Neural crest cell (in vitro differentiated cells): ENCODE measurements around the gene PTPMT1. TPM values are rescaled to one million over a fixed set of nuclear protein-coding genes. Genes with fewer than 3 reads are reported as not detected.

Source experiments
- DNase-seq: peaks from one replicate; pipeline ENCODE4 v3.0.0; 2021; ENCODE audit warnings: low read depth, mixed read lengths, low spot score
- H3K27ac Mint-ChIP-seq: one replicate; pipeline ENCODE4 v1.8.0; 2021; ENCODE audit warnings: mild to moderate bottlenecking, mixed read lengths; ENCODE audit not compliant: unreplicated experiment
- H3K27me3 Mint-ChIP-seq: 2 replicates; pipeline ENCODE4 v1.8.0; 2021; ENCODE audit warnings: low read depth, mild to moderate bottlenecking, mixed read lengths
- H3K36me3 Mint-ChIP-seq: 2 replicates; pipeline ENCODE4 v1.8.0; 2021; ENCODE audit warnings: low read depth, mild to moderate bottlenecking, mixed read lengths
- H3K4me1 Mint-ChIP-seq: 2 replicates; pipeline ENCODE4 v1.8.0; 2021; ENCODE audit warnings: mixed read lengths
- H3K4me3 Mint-ChIP-seq: one replicate; pipeline ENCODE4 v1.8.0; 2021; ENCODE audit warnings: mild to moderate bottlenecking, mixed read lengths
- H3K9me3 Mint-ChIP-seq: 2 replicates; pipeline ENCODE4 v1.8.0; 2021; ENCODE audit warnings: mixed read lengths
- CTCF ChIP-seq: fragments of 200-600 bp; sonication (generic); conservative IDR thresholded peaks from 2 replicates; pipeline ENCODE4 v1.5.0; 2021; ENCODE audit warnings: antibody characterized with exemption, mild to moderate bottlenecking
- total RNA-seq: library from RNA; stranded (reverse); gene quantifications from 2 replicates; pipeline ENCODE4 v1.2.1, GENCODE V29; 2021

PTPMT1 gene
- total RNA-seq, 1 donor from 2014 or later, result 41.8 TPM

GRCh38 chr11:47595029-47595428 is 29.6 kb downstream of the PTPMT1 start:
- TF ChIP-seq CTCF, result no peak
- H3K27me3 Mint-ChIP-seq, result peaks cover 14% of the 10 kb centered on the region
- DNase-seq, result no peak
- peaks cover 31% of the 10 kb centered on the region for H3K4me1 Mint-ChIP-seq
- no peak overlapping the region for H3K27ac Mint-ChIP-seq
- H3K4me3 Mint-ChIP-seq, result peak overlapping the region; percentile 83
- no peaks in the 10 kb centered on the region for H3K36me3 Mint-ChIP-seq
- H3K9me3 Mint-ChIP-seq, result no peaks in the 10 kb centered on the region

- peaks cover 31% of the 10 kb centered on the region for H3K4me1 Mint-ChIP-seq
- peaks cover 14% of the 10 kb centered on the region for H3K27me3 Mint-ChIP-seq
- H3K9me3 Mint-ChIP-seq, result no peaks in the 10 kb centered on the region
- no peaks in the 10 kb centered on the region for H3K36me3 Mint-ChIP-seq
- peak overlapping the region; percentile 64 for H3K4me3 Mint-ChIP-seq
- peak overlapping the region; percentile 15 for H3K27ac Mint-ChIP-seq
- no peak for DNase-seq
- TF ChIP-seq CTCF, result no peak
Observed at GRCh38 chr11:47595967-47596366, 30.6 kb downstream of the PTPMT1 start.

- Mint-ChIP-seq H3K9me3 (no peaks in the 10 kb centered on the region), H3K4me1 (no peaks in the 10 kb centered on the region), H3K27me3 (no peaks in the 10 kb centered on the region), H3K36me3 (no peaks in the 10 kb centered on the region), H3K4me3 (no peak overlapping the region), H3K27ac (no peak overlapping the region)
- no peak for TF ChIP-seq CTCF
- no peak for DNase-seq
Observed at GRCh38 chr11:47599902-47600301, 34.5 kb downstream of the PTPMT1 start.

- DNase-seq, result no peak
- no peak for TF ChIP-seq CTCF
- H3K9me3 Mint-ChIP-seq, result no peaks in the 10 kb centered on the region
- H3K4me3 Mint-ChIP-seq, result no peak overlapping the region
- peaks cover 5% of the 10 kb centered on the region for H3K4me1 Mint-ChIP-seq
- H3K27ac Mint-ChIP-seq, result no peak overlapping the region
- no peaks in the 10 kb centered on the region for H3K27me3 Mint-ChIP-seq
- peaks cover 3% of the 10 kb centered on the region for H3K36me3 Mint-ChIP-seq
Observed at GRCh38 chr11:47603295-47603694, 37.9 kb downstream of the PTPMT1 start.

GRCh38 chr11:47605921-47606320 is 40.5 kb downstream of the PTPMT1 start:
- peaks cover 4% of the 10 kb centered on the region for H3K36me3 Mint-ChIP-seq
- no peak overlapping the region for H3K27ac Mint-ChIP-seq
- H3K27me3 Mint-ChIP-seq, result no peaks in the 10 kb centered on the region
- H3K4me3 Mint-ChIP-seq, result no peak overlapping the region
- DNase-seq, result no peak
- H3K9me3 Mint-ChIP-seq, result no peaks in the 10 kb centered on the region
- peaks cover 5% of the 10 kb centered on the region for H3K4me1 Mint-ChIP-seq
- no peak for TF ChIP-seq CTCF

- no peaks in the 10 kb centered on the region for H3K27me3 Mint-ChIP-seq
- H3K4me3 Mint-ChIP-seq, result no peak overlapping the region
- no peak for DNase-seq
- peaks cover 4% of the 10 kb centered on the region for H3K36me3 Mint-ChIP-seq
- H3K4me1 Mint-ChIP-seq, result peaks cover 5% of the 10 kb centered on the region
- H3K9me3 Mint-ChIP-seq, result no peaks in the 10 kb centered on the region
- no peak for TF ChIP-seq CTCF
- no peak overlapping the region for H3K27ac Mint-ChIP-seq
Observed at GRCh38 chr11:47606731-47607130, 41.3 kb downstream of the PTPMT1 start.
